Natural killer cell treated with Interleukin-12 subunit alpha and Interleukin-12 subunit beta and Interleukin-15 and Interleukin-18, amount 100 ng/mL, for 72 hours (primary cell): ENCODE results near the gene PIP4K2A. TPM values are rescaled to one million over a fixed set of nuclear protein-coding genes. Genes with fewer than 3 reads are reported as not detected.
A peak's percentile ranks its signal among the peaks of the same experiment; 100 is the strongest.

Source experiments
- ATAC-seq, 2 donors: fragments of 150-1000 bp; cut with Tn5 transposase in 1 of 2; sonication (Bioruptor Pico), chemical (Tn5 transposase) in 1 of 2; 2 replicates each; pipeline ENCODE4 v1.10.0; 2021
- DNase-seq: peaks from one replicate; pipeline ENCODE4 v3.0.0; 2022; ENCODE audit warnings: low spot score
- H3K27ac Mint-ChIP-seq, 2 donors: 1 replicate in 1 of 2; 2 replicates in 1 of 2; pipeline ENCODE4 v1.8.0; 2022; ENCODE audit warnings: mixed read lengths in 2 of 2, mild to moderate bottlenecking in 1 of 2, moderate library complexity in 1 of 2
- H3K27me3 Mint-ChIP-seq, 2 donors: 1 replicate in 1 of 2; 2 replicates in 1 of 2; pipeline ENCODE4 v1.8.0; 2022; ENCODE audit warnings: mixed read lengths in 2 of 2
- H3K36me3 Mint-ChIP-seq: one replicate; pipeline ENCODE4 v1.8.0; 2022; ENCODE audit warnings: mixed read lengths
- H3K4me1 Mint-ChIP-seq, 2 donors: 1 replicate in 1 of 2; 2 replicates in 1 of 2; pipeline ENCODE4 v1.8.0; 2022; ENCODE audit warnings: low read depth in 2 of 2, mixed read lengths in 2 of 2, mild to moderate bottlenecking in 1 of 2
- H3K4me3 Mint-ChIP-seq: one replicate; pipeline ENCODE4 v1.8.0; 2022; ENCODE audit warnings: mixed read lengths
- H3K9me3 Mint-ChIP-seq: 2 replicates; pipeline ENCODE4 v1.8.0; 2022; ENCODE audit warnings: mixed read lengths
- total RNA-seq, 2 donors: library from RNA; stranded (reverse); gene quantifications; one replicate each; pipeline ENCODE4 v1.2.3, GENCODE V29; 2022

PIP4K2A gene
- total RNA-seq, 2 donors from 2014 or later: 149 to 152 TPM

GRCh38 chr10:22583683-22584082, 130.7 kb downstream of the PIP4K2A start:
- ATAC-seq (no peak), DNase-seq (no peak)
- Mint-ChIP-seq H3K27ac (peak overlapping the region; percentile 56 to 89), H3K27me3 (no peaks in the 10 kb centered on the region), H3K36me3 (peaks cover 18% of the 10 kb centered on the region), H3K9me3 (no peaks in the 10 kb centered on the region), H3K4me3 (no peak overlapping the region), H3K4me1 (peaks cover 34 to 37% of the 10 kb centered on the region in 2 donors)

- H3K27ac Mint-ChIP-seq: peak overlapping the region; percentile 56 to 89
- peaks cover 24% of the 10 kb centered on the region for H3K36me3 Mint-ChIP-seq
- DNase-seq (no peak), ATAC-seq (no peak)
- no peaks in the 10 kb centered on the region for H3K9me3 Mint-ChIP-seq
- H3K27me3 Mint-ChIP-seq: no peaks in the 10 kb centered on the region
- peaks cover 38 to 49% of the 10 kb centered on the region in 2 donors for H3K4me1 Mint-ChIP-seq
- H3K4me3 Mint-ChIP-seq: no peak overlapping the region
Measured at GRCh38 chr10:22581461-22581860, 132.9 kb downstream of the PIP4K2A start.

GRCh38 chr10:22580711-22581110, 133.7 kb downstream of the PIP4K2A start:
- Mint-ChIP-seq H3K36me3 (peaks cover 24% of the 10 kb centered on the region), H3K27me3 (no peaks in the 10 kb centered on the region), H3K9me3 (no peaks in the 10 kb centered on the region), H3K27ac (peak overlapping the region; percentile 56 to 89), H3K4me1 (peaks cover 32 to 45% of the 10 kb centered on the region in 2 donors), H3K4me3 (no peak overlapping the region)
- no peak for ATAC-seq
- no peak for DNase-seq

- DNase-seq (no peak), ATAC-seq (no peak)
- H3K27ac Mint-ChIP-seq: peak overlapping the region in 1 of 2 donors; percentile 89
- H3K9me3 Mint-ChIP-seq: no peaks in the 10 kb centered on the region
- H3K36me3 Mint-ChIP-seq: peaks cover 24% of the 10 kb centered on the region
- no peaks in the 10 kb centered on the region for H3K27me3 Mint-ChIP-seq
- H3K4me1 Mint-ChIP-seq: peaks cover 32 to 47% of the 10 kb centered on the region in 2 donors
- H3K4me3 Mint-ChIP-seq: no peak overlapping the region
Measured at GRCh38 chr10:22579826-22580225, 134.6 kb downstream of the PIP4K2A start.

- ATAC-seq (peak; percentile 31 to 75), DNase-seq (peak; percentile 67)
- peaks cover 52 to 55% of the 10 kb centered on the region in 2 donors for H3K4me1 Mint-ChIP-seq
- peak overlapping the region; percentile 11 for H3K4me3 Mint-ChIP-seq
- no peaks in the 10 kb centered on the region for H3K27me3 Mint-ChIP-seq
- no peaks in the 10 kb centered on the region for H3K9me3 Mint-ChIP-seq
- peaks cover 24% of the 10 kb centered on the region for H3K36me3 Mint-ChIP-seq
- H3K27ac Mint-ChIP-seq: peak overlapping the region; percentile 9 to 73
Measured at GRCh38 chr10:22573820-22574569, 140.4 kb downstream of the PIP4K2A start.

GRCh38 chr10:22570733-22571430, 143.5 kb downstream of the PIP4K2A start:
- Mint-ChIP-seq H3K36me3 (peaks cover 27% of the 10 kb centered on the region), H3K4me3 (peak overlapping the region; percentile 18)

GRCh38 chr10:22570234-22570633, 144.1 kb downstream of the PIP4K2A start:
- H3K9me3 Mint-ChIP-seq: no peaks in the 10 kb centered on the region

More at GRCh38 chr10:22570733-22571430, 143.5 kb downstream of the PIP4K2A start:
- ATAC-seq (peak; percentile 72 to 92), DNase-seq (no peak)
- Mint-ChIP-seq H3K4me1 (peaks cover 56 to 61% of the 10 kb centered on the region in 2 donors), H3K27me3 (no peaks in the 10 kb centered on the region), H3K9me3 (no peaks in the 10 kb centered on the region), H3K27ac (peak overlapping the region; percentile 69 to 89)

GRCh38 chr10:22568928-22569327, 145.4 kb downstream of the PIP4K2A start:
- Mint-ChIP-seq H3K4me3 (no peak overlapping the region), H3K36me3 (peaks cover 34% of the 10 kb centered on the region), H3K27me3 (no peaks in the 10 kb centered on the region), H3K9me3 (no peaks in the 10 kb centered on the region), H3K4me1 (peaks cover 62 to 66% of the 10 kb centered on the region in 2 donors), H3K27ac (peak overlapping the region in 1 of 2 donors; percentile 89)
- ATAC-seq: no peak
- DNase-seq: no peak

More at GRCh38 chr10:22570234-22570633, 144.1 kb downstream of the PIP4K2A start:
- DNase-seq: no peak
- peak overlapping the region; percentile 33 for H3K4me3 Mint-ChIP-seq
- peaks cover 28% of the 10 kb centered on the region for H3K36me3 Mint-ChIP-seq
- H3K27ac Mint-ChIP-seq: peak overlapping the region; percentile 69 to 89
- H3K4me1 Mint-ChIP-seq: peaks cover 53 to 59% of the 10 kb centered on the region in 2 donors
- peak in 1 of 2 donors; percentile 16 for ATAC-seq
- no peaks in the 10 kb centered on the region for H3K27me3 Mint-ChIP-seq

- peaks cover 37 to 41% of the 10 kb centered on the region in 2 donors for H3K4me1 Mint-ChIP-seq
- no peaks in the 10 kb centered on the region for H3K27me3 Mint-ChIP-seq
- DNase-seq: no peak
- no peak for ATAC-seq
- H3K36me3 Mint-ChIP-seq: peaks cover 29% of the 10 kb centered on the region
- H3K4me3 Mint-ChIP-seq: no peak overlapping the region
- H3K27ac Mint-ChIP-seq: peak overlapping the region; percentile 80 to 87
- no peaks in the 10 kb centered on the region for H3K9me3 Mint-ChIP-seq
Measured at GRCh38 chr10:22564060-22564459, 150.3 kb downstream of the PIP4K2A start.

- Mint-ChIP-seq H3K27me3 (no peaks in the 10 kb centered on the region), H3K27ac (no peak overlapping the region), H3K4me1 (peaks cover 31 to 35% of the 10 kb centered on the region in 2 donors), H3K4me3 (no peak overlapping the region), H3K36me3 (peaks cover 23% of the 10 kb centered on the region), H3K9me3 (no peaks in the 10 kb centered on the region)
- DNase-seq: no peak
- ATAC-seq: no peak
Measured at GRCh38 chr10:22561909-22562308, 152.5 kb downstream of the PIP4K2A start.

GRCh38 chr10:22560913-22561239, 153.5 kb downstream of the PIP4K2A start:
- peak overlapping the region in 1 of 2 donors; percentile 50 for H3K27ac Mint-ChIP-seq
- DNase-seq (no peak), ATAC-seq (no peak)
- peaks cover 21 to 27% of the 10 kb centered on the region in 2 donors for H3K4me1 Mint-ChIP-seq
- H3K27me3 Mint-ChIP-seq: no peaks in the 10 kb centered on the region
- H3K4me3 Mint-ChIP-seq: no peak overlapping the region
- no peaks in the 10 kb centered on the region for H3K9me3 Mint-ChIP-seq
- H3K36me3 Mint-ChIP-seq: peaks cover 13% of the 10 kb centered on the region

GRCh38 chr10:22560096-22560912, 154.1 kb downstream of the PIP4K2A start:
- H3K9me3 Mint-ChIP-seq: no peaks in the 10 kb centered on the region
- ATAC-seq (no peak), DNase-seq (no peak)
- H3K27ac Mint-ChIP-seq: peak overlapping the region in 1 of 2 donors; percentile 50
- H3K27me3 Mint-ChIP-seq: no peaks in the 10 kb centered on the region
- H3K4me1 Mint-ChIP-seq: peaks cover 20 to 27% of the 10 kb centered on the region in 2 donors
- no peak overlapping the region for H3K4me3 Mint-ChIP-seq
- peaks cover 13% of the 10 kb centered on the region for H3K36me3 Mint-ChIP-seq

GRCh38 chr10:22557321-22557720, 157.1 kb downstream of the PIP4K2A start:
- Mint-ChIP-seq H3K9me3 (no peaks in the 10 kb centered on the region), H3K36me3 (no peaks in the 10 kb centered on the region), H3K4me1 (peaks cover 3 to 6% of the 10 kb centered on the region in 2 donors), H3K27me3 (no peaks in the 10 kb centered on the region), H3K27ac (peak overlapping the region; percentile 12 to 70), H3K4me3 (no peak overlapping the region)
- DNase-seq: no peak
- no peak for ATAC-seq
